ENCODE data around the gene LHFPL6.

The LHFPL6 gene

DNA sequence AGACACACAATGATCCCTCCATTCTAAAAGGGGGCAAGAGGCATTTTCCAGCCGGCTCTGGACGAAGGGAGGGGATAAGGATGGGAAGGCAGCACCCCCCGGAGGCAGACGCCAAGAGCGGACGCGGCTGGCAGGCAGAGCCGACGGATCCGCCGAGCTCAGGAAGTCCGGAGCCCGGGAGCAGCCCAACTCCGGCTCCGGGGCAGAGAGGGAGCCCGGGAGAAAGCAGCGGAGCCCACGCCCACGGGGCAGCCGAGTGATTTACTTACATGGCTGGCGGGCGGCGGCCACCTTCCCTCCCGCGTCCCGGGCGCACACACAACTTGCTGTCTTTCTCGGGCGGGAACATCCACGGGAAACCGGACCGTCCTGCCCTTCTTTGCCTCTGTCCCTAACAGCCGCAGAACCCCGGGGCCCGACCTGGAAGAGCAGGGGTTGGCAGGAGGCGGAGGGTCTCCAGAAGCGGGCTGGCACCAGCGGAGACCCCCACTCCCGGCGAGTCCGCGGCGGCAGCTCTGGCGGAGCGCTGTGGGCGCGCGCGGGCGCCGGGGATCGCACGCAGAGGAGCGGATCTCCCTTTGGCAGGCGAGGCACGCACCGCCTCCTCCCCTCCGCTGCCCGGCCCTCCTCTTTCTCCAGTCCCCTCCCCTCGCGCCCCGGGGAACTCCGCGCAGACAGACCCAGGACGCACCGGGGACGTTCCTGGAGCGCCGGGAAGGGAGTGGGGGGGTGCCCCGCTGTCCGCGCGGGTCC, at the start of gene LHFPL6:
TSS of gene LHFPL6 (minus strand) at position 580 of the 753 bp plus-strand sequence.
- TF ChIP-seq, protein P1, sequence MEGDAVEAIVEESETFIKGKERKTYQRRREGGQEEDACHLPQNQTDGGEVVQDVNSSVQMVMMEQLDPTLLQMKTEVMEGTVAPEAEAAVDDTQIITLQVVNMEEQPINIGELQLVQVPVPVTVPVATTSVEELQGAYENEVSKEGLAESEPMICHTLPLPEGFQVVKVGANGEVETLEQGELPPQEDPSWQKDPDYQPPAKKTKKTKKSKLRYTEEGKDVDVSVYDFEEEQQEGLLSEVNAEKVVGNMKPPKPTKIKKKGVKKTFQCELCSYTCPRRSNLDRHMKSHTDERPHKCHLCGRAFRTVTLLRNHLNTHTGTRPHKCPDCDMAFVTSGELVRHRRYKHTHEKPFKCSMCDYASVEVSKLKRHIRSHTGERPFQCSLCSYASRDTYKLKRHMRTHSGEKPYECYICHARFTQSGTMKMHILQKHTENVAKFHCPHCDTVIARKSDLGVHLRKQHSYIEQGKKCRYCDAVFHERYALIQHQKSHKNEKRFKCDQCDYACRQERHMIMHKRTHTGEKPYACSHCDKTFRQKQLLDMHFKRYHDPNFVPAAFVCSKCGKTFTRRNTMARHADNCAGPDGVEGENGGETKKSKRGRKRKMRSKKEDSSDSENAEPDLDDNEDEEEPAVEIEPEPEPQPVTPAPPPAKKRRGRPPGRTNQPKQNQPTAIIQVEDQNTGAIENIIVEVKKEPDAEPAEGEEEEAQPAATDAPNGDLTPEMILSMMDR (IDR thresholded peaks at IDR 0.05): no peak

DNA sequence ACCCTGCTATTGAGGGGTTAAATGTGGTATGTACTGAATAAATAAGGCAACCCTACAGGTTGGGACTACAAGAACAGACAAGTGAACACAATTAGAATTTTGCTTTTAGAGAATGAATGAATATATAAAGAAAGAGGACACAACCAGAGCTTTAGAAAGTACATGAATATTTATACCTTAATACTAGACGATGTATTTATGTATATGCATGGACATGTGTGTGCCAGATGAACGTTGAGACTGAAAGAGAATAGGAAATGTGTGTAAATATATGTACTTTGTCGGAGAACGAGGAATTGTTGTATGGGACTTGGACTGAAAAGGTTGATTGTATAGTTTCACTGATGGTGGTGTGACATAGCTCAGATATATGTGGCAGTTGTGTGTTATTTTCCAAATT, 43.1 kb upstream of the LHFPL6 start:
- TF ChIP-seq, protein P1 (IDR thresholded peaks at IDR 0.05): no peak

DNA sequence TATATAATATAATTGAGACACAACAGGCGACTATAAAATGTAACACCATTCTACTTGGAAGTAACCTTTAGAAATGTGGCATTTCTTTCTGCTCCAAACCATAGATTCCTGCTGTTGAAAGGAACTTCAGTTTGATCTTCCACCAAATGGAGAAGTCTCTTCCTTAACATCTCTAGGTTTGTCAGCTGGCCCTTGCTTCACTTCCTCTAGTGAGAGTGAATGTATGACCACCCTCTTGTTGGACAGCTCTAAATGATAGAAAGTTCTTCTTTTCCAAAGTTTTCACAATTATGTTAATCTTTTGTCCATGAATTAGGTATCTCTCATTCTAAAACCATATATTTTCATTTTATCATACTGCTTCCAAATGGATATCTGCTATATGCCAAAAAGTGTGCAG, 38.7 kb upstream of the LHFPL6 start:
- TF ChIP-seq, protein P1 (IDR thresholded peaks at IDR 0.05): no peak

DNA sequence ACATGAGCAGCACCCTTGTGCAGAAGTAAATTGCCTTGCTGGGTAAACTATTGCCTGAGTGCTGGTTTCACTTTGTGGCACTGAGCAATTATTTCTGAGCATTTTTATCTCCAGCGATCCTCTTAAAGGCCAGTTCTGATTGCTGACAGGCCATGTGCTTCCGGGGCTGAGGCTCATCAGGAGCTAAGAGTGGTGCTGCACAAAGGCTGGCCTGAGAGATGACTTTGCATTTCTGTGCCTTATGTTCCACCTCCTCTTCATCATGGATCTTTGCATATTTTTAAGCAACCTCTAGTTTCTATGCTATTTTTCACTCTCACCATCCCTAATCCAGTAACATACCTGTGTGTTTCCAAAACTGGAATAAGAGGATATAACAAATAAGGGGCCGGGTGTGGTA, 34.9 kb upstream of the LHFPL6 start:
- TF ChIP-seq, protein P1 (IDR thresholded peaks at IDR 0.05): no peak

DNA sequence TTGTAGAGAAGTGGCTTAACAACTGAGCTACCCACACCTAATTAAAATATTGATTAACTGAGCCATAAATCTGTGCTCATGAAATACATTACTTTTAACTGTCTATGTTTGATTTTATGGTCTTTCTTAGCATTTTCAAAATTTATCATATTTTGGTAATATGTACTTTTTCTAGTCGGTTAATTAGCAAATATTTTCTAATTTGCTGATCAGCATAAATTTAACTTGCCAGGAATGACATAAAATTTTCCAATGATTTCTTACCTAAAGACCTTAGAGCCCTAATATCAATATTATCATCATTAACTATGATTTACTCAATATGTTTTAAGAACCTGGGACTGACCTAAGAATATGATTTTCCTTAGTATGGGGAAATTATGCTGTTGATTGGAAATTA, 32.6 kb upstream of the LHFPL6 start:
- TF ChIP-seq, protein P1 (IDR thresholded peaks at IDR 0.05): no peak

DNA sequence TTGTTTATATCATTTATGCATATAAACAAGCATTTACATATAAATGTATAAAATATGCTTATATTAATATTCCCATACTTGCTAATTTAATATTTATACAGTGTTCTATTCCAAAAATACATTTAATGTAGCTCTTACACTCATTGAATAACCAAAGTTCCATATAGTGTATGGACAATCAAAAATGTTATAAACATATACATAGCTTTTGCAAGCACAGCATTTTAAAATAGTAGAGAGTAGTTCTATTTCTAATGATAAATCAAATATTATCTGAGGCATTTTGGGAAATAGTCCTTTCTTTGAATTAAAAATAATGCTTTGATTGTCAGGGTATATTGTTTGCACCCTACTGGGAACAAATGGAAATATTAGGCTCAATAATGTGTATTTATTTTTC, 30.0 kb upstream of the LHFPL6 start:
- TF ChIP-seq, protein P1 (IDR thresholded peaks at IDR 0.05): no peak

- TF ChIP-seq, protein P1 (IDR thresholded peaks at IDR 0.05): no peak
These were observed 28.3 kb upstream of the LHFPL6 start for GRCh38 chr13:39631307-39631706.

GRCh38 chr13:39623466-39623865, 20.5 kb upstream of the LHFPL6 start:
- TF ChIP-seq, protein P1 (IDR thresholded peaks at IDR 0.05): no peak
